K562 (cell line): Measurements from ENCODE around the gene ZNF124. TPM values are rescaled to one million over a fixed set of nuclear protein-coding genes. Genes with fewer than 3 reads are reported as not detected.

ENCODE experiments used
- E2F5 ChIP-seq: sonication (generic); formaldehyde crosslinking; IDR thresholded peaks from 2 replicates; pipeline ENCODE4 v1.8.0; 2022; ENCODE audit warnings: mild to moderate bottlenecking, missing genetic modification reagents
- ETV5 ChIP-seq: sonication (generic); formaldehyde crosslinking; IDR thresholded peaks from 2 replicates; pipeline ENCODE4 v1.4.0; 2020; ENCODE audit warnings: low read depth, mild to moderate bottlenecking, missing genetic modification reagents
- HNRNPL ChIP-seq: fragments of 200-400 bp; formaldehyde crosslinking; IDR thresholded peaks from 2 replicates; pipeline ENCODE4 v1.6.1; 2017; ENCODE audit warnings: low read depth, mild to moderate bottlenecking, low read length
- HOMEZ ChIP-seq: fragments of 250-450 bp; sonication (Bioruptor Pico); IDR thresholded peaks from 2 replicates; pipeline ENCODE4 v1.4.0; 2020; ENCODE audit warnings: mild to moderate bottlenecking, moderate library complexity
- JUNB ChIP-seq: fragments of 450-650 bp; formaldehyde crosslinking; conservative IDR thresholded peaks from 2 replicates; pipeline ENCODE4 v1.4.0; 2020; ENCODE audit warnings: mild to moderate bottlenecking
- MAZ ChIP-seq, 2 experiments: fragments of 450-650 bp in 1 of 2; sonication (generic) in 1 of 2; formaldehyde crosslinking; IDR thresholded peaks in 1 of 2; conservative IDR thresholded peaks in 1 of 2; 2 replicates each; pipeline versions ENCODE4 v1.4.0 to v1.5.0; 2020; ENCODE audit warnings: mild to moderate bottlenecking in 1 of 2, missing genetic modification reagents in 1 of 2
- MEF2A ChIP-seq: IDR thresholded peaks from 2 replicates; pipeline ENCODE4 v1.6.1; 2011; ENCODE audit warnings: low read depth, mild to moderate bottlenecking, low read length, moderate library complexity; ENCODE audit not compliant: control insufficient read depth
- NFXL1 ChIP-seq: fragments of 450-650 bp; formaldehyde crosslinking; IDR thresholded peaks from 2 replicates; pipeline ENCODE4 v1.4.0; 2021; ENCODE audit warnings: mild to moderate bottlenecking
- POLR2AphosphoS5 ChIP-seq: IDR thresholded peaks from 2 replicates; pipeline ENCODE4 v1.6.1; 2011; ENCODE audit warnings: mild to moderate bottlenecking, low read depth, low read length, moderate library complexity; ENCODE audit not compliant: control insufficient read depth, insufficient read depth
- RAD21 ChIP-seq, 2 experiments: fragments of 250-450 bp in 1 of 2; fragments of 450-650 bp in 1 of 2; sonication (Bioruptor Pico) in 1 of 2; formaldehyde crosslinking in 1 of 2; IDR thresholded peaks in 1 of 2; conservative IDR thresholded peaks in 1 of 2; 2 replicates each; pipeline versions ENCODE4 v1.4.0 to v1.8.0; 2020 to 2022; ENCODE audit warnings: mild to moderate bottlenecking in 2 of 2, moderate library complexity in 1 of 2
- STAG1 ChIP-seq: sonication (generic); formaldehyde crosslinking; IDR thresholded peaks from 2 replicates; pipeline ENCODE4 v1.5.0; 2020; ENCODE audit warnings: missing genetic modification reagents, borderline replicate concordance
- TARDBP ChIP-seq: fragments of 450-650 bp; IDR thresholded peaks from 2 replicates; pipeline ENCODE4 v1.6.1; 2016
- TFAM ChIP-seq: fragments of 250-450 bp; sonication (Bioruptor Pico); conservative IDR thresholded peaks from 2 replicates; pipeline ENCODE4 v1.5.0; 2021; ENCODE audit warnings: mild to moderate bottlenecking, moderate library complexity
- TFE3 ChIP-seq: fragments of 450-650 bp; formaldehyde crosslinking; IDR thresholded peaks from 2 replicates; pipeline ENCODE4 v1.4.0; 2020; ENCODE audit warnings: mild to moderate bottlenecking, mixed read lengths
- USF2 ChIP-seq: sonication (generic); formaldehyde crosslinking; IDR thresholded peaks from 2 replicates; pipeline ENCODE4 v1.5.0; 2020; ENCODE audit warnings: missing genetic modification reagents
- ZBTB7A ChIP-seq: IDR thresholded peaks from 2 replicates; pipeline ENCODE4 v1.6.1; 2011; ENCODE audit warnings: low read depth, mild to moderate bottlenecking, low read length, moderate library complexity, borderline replicate concordance; ENCODE audit not compliant: control insufficient read depth
- ZNF592 ChIP-seq: fragments of 450-650 bp; IDR thresholded peaks from 2 replicates; pipeline ENCODE4 v1.6.1; 2017; ENCODE audit warnings: antibody characterized with exemption, mild to moderate bottlenecking
- polyA plus RNA-seq, 8 experiments: library from polyadenylated mRNA; depleted of rRNA in 4 of 8; stranded (reverse) in 5 of 8; unstranded in 3 of 8; fragments of >200 nt; fragmentation: Nextera tagmentation in 2 of 8; fragmentation: Illumina TruSeq in 1 of 8; extraction: Ambion mirVana in 2 of 8; extraction: Trizol in 1 of 8; gene quantifications; 2 replicates each; pipeline versions ENCODE4 v1.2.1 to v1.2.3, GENCODE V29; 2011 to 2014; ENCODE audit warnings: inconsistent platforms in 1 of 8, missing spikeins in 1 of 8
- total RNA-seq, 7 experiments: library from RNA; depleted of rRNA in 6 of 7; stranded (reverse); fragments of >200 nt in 6 of 7; fragmentation: Illumina TruSeq in 2 of 7; extraction: Trizol in 2 of 7; gene quantifications; 2 replicates each; pipeline versions ENCODE4 v1.2.1 to v1.2.3, GENCODE V29; 2011 to 2021; ENCODE audit warnings: low replicate concordance in 1 of 7

Gene ZNF124
- total and polyA plus RNA-seq, 9 of the 15 experiments (the other 6 are each of a cell fraction or from before 2014, with no cell fraction given): 7.6 to 71.5 (median 20.2) TPM

- no peak for TF ChIP-seq E2F5
- TF ChIP-seq TFE3: no peak
- TF ChIP-seq RAD21 (CRISPR knock-in tag; conservative IDR thresholded peaks at IDR 0.05 in 1 of 2, IDR thresholded peaks at IDR 0.05 in 1 of 2): no peak
- TF ChIP-seq ETV5 (CRISPR knock-in tag): peak; percentile 93
- no peak; the same call in 1 of the 2 replicates for TF ChIP-seq TARDBP
- no peak; the same call in 1 of the 2 replicates for TF ChIP-seq HOMEZ (CRISPR knock-in tag)
- peak; percentile 73; the same call in 1 of the 2 replicates for TF ChIP-seq ZNF592
- TF ChIP-seq TFAM: no peak
- TF ChIP-seq ZBTB7A: no peak; the same call in 1 of the 2 replicates
- TF ChIP-seq NFXL1: no peak
- TF ChIP-seq MAZ (CRISPR knock-in tag; conservative IDR thresholded peaks at IDR 0.05 in 1 of 2, IDR thresholded peaks at IDR 0.05 in 1 of 2): peak; percentile 72 to 81
- no peak for TF ChIP-seq POLR2AphosphoS5
- TF ChIP-seq HNRNPL: peak; percentile 87
- TF ChIP-seq JUNB (CRISPR knock-in tag): no peak
- no peak for TF ChIP-seq MEF2A
- TF ChIP-seq STAG1 (CRISPR knock-in tag): no peak
- peak; percentile 2; the same call in 1 of the 2 replicates for TF ChIP-seq USF2 (CRISPR knock-in tag)
Measured at GRCh38 chr1:247111700-247112478, 59.9 kb downstream of the ZNF124 start (continued).
